ENCODE measurements around the gene LIPA. TPM values are rescaled to one million over a fixed set of nuclear protein-coding genes. Genes with fewer than 3 reads are reported as not detected.
"Not testable (repeated sequence)": the region's sequence is repeated elsewhere in the genome, so short reads cannot be mapped to it uniquely, and the experiment has no call there.

LIPA gene
- total RNA-seq, 1 donor from 2014 or later = 53.1 TPM

DNA sequence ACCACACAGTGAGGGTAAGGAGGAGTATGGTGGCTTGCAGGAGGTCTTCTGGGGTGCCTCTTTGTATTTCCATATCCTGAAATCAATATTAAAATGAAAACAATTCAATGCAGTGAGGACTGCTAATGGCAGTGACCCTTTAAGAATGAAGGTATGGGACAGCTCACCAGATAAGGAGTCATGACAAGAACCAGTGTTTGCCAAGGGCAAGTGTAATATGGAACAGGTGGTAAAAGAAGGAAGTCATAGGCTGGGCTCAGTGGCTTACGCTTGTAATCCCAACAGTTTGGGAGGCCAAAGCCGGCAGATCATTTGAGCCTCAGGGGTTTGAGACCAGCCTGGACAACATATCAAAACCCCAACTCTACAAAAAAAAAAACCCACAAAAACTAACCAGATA, 20.0 kb upstream of the LIPA start:
- no peak for DNase-seq (ENCODE audit: extremely low read depth, low read depth, low spot score)

DNA sequence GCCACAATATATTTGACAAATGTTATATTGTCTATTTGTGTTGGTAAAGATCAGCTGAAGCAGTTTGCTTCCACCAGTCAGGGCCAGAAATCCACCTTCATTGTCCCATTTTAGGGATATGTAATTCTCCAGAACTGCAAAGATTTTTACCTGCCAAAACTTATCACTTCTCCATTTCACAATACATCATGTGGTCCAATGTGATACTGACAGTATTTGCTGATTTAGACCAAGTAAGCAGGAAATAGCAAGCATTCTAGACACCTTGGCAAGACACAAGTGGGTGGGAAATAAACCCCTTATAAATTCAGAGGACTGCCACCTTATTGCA, 18.5 kb upstream of the LIPA start:
- no peak for DNase-seq (ENCODE audit: extremely low read depth, low read depth, low spot score)

DNA sequence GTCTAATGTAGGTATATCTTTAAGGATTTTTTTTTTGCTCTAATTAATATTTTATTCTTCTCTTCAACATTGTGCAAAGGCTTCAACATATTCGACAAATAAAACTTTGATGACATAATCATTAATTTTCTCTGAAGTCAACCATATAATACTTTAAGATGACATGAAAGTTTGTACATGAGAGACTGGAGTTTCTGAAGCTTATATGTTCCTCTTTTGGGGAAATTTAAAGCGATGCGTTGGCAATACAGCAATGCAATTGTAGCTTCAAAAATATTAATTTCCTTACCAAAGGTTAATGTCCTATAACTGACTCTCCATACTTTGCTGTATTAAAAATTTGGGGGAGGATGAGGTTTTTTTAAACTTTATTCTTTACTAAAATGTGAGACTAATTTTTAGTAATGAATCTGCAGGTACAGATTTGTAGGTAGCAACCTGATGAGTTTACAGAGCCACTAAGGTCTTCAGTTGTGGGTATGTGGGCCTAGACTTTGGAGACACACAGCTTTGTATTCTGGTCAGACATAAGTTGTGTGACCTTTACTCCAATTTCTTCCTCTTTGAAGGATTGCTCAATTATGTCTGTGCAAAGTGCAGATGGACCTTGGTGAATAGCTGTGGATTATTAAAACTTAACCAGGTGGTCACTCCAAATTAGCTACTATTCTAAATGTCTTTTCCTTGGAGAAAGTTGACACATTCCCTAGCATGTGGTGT, 18.0 kb upstream of the LIPA start:
- DNase-seq (ENCODE audit: extremely low read depth, low read depth, low spot score) = no peak

DNA sequence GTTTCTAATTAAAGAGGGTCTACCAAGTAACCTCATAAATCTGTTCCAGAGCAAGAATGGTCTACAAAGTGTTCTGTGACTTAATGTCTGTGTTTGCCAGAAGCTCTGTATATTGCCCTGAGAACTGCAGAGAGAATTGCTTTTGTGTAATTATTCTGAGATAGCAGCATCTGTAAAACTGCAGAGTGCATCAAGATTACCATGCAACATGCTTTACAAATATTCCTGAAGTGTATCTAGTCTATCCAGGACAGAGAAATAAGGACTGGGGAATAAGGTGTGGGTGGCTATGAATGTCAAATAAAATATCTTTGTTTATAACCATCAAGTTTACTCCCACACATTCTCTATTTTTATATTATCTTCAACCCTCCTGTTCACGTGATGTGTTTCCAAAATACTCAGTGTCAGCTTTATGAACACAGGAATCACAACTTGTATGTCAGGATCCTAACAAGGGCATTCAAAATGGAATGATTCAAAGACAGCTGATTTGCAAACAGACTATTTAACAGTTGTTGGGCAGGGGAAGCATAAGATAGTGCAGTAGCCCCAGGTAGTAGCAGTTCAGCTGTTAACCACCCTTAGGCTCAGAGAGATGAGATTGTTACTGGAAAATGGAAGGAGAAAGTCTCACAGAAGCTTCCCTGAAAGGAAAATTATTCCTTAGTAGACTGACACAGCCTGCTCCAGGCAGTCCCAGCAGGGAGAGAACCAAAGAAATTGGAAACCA, 15.3 kb upstream of the LIPA start:
- no peak for DNase-seq (ENCODE audit: extremely low read depth, low read depth, low spot score)

DNA sequence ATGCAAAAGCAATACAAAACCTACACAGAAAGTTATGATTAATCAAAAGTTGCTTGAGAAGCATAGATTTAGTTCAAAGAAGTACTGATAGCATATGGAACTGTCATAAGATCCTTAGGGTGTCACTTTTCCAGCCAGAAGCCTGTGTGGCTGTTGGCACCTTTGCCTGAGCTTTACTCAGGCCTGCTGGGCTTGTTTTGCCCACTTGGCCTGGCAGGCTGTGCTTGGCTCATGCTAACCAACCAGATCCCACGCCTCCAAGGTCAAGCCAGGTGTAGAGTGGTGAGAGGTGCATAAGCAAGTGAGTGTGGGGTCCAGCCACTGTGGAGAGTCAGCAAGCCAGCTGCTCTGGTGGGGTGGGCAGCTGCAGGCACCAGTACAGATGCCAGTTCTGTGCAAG, 12.0 kb upstream of the LIPA start:
- DNase-seq (ENCODE audit: extremely low read depth, low read depth, low spot score) = no peak

DNA sequence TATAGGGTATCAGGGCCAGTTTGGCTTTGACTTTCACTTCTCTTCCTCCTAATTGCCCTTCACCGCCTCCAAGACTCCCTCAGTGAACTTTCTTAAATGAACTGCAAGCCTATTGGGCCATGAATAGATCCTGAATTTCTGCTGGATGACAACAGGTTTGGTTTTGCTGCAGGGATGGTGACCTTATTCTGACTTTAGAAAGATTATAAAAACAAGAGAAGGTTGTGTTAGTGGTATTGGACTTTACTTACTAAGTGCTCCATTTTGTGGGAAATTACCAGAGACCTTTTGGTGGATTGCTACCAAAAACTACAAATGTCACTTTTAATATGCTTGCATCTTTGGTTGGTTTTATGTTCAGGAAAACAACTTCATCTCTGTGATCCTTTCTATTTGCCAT, 11.5 kb upstream of the LIPA start:
- DNase-seq (ENCODE audit: extremely low read depth, low read depth, low spot score) = no peak

DNA sequence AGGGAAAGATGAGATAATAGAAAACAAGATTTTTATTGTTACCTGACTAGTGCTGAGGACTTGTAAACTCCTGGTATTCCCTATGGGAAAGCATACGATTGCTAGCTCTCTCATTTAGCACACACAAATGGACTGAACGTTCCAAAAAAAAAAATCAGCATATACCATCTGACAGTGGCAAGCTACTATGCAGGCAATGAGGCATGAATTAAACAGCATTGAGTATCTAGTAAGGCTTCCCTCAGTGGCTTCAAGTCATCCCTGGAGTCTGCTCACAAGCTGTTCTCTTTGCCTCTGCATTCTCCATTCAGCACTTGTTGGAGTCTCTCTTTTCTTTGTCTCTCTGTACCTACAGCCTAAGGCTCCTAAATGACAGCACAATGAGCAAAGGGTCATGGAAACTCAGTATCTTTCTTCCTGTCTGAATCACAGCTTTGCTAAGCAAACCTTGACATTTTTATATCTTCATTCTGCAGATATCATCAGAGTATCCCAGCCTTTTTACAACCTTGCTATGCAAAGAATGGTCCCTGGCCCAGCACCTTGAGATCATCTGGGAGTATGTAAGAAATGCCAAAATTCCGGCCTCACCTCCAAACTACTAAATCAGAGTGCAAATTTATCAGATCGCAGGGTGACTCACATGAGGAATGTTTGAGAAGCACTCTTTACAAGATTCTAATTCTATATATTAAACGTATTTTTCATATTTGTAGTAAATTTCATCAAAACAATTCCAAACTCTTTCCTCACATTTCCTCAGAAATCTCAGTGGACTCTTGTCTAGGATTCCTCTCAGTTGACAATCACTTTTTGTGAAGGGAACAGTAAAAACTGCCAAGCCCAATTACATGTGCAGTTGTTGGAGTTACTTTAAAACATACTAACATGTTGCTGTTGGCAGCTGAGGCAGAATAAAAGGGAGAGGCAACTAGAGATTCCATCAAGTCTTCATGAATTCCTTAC, 10.8 kb upstream of the LIPA start:
- no peak for DNase-seq (ENCODE audit: extremely low read depth, low read depth, low spot score)

DNA sequence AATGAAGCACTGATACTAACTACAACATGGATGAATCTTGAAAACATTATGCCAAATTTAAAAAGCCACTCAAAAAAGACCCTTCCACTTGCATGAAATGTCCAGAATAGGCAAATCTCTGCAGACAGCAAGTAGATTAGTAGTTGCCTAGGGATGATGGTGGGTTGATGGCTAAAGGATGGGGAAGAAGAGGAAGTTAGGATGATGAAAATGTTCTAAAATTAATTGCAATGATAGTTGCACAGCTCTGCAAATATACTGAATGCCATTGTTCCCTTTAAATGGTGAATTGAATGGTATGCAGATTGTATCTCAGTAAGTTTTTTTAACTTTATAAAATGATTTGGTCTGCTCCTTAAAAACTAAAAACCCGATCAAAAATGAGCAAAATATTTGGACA, 7.3 kb upstream of the LIPA start:
- no peak for DNase-seq (ENCODE audit: extremely low read depth, low read depth, low spot score)

DNA sequence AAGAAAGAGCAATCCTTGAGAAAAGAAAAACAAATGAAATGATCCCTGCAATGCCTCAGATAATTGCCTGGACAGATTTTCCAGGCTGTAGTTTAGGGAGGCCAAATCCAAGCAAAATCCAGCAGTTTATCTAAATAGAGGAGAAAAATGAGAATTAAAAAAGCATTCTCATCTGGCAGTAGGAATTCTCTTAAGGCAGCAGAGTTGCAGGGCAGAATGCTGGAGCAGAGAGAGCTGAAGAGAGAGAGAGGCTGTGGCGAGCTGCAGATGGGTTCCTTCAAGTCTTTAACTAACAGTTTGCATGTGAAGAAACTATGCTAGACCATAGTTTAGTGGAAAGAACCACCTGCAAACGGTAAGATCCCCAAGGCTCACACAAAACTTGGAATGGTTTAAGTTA, 6.0 kb upstream of the LIPA start:
- DNase-seq (ENCODE audit: extremely low read depth, low read depth, low spot score) = no peak

DNA sequence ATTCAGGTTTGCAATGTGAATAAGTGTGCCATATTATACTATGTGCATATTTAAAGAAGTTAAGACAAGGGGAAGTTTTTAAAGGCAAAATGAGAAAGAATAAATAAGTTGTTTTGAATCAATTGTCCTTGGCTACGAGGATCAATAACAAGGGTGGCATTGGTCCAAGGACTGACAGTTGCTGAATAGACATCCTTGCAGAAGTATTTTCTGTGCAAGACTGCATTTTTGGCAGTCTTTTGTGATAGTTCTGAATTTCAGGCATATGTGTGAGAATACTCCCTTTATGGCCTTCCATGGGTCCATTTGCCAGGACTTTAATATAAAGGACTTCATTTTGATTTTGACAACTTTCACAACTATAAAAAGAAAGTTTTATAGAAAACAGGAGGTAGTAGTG, 5.4 kb upstream of the LIPA start:
- no peak for DNase-seq (ENCODE audit: extremely low read depth, low read depth, low spot score)

DNA sequence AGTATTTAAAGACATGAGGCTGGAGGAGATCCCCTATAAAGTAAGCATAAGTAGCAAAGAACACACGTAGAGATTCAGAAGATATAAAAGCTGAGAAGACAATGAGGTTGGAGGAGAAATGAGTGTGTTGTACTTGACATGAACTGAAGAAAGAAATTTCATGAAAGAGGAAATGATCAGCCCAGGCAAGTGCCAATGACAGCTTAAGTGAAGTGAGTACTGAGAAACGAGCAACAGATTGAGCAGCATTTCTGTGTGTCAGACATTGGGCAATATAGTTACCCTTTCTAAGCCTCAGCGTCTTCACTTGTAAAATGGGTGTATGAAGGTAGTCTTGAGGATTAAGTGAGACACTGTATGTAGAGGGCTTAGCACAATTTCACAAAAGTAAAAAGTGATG, 4.8 kb upstream of the LIPA start:
- no peak for DNase-seq (ENCODE audit: extremely low read depth, low read depth, low spot score)

DNA sequence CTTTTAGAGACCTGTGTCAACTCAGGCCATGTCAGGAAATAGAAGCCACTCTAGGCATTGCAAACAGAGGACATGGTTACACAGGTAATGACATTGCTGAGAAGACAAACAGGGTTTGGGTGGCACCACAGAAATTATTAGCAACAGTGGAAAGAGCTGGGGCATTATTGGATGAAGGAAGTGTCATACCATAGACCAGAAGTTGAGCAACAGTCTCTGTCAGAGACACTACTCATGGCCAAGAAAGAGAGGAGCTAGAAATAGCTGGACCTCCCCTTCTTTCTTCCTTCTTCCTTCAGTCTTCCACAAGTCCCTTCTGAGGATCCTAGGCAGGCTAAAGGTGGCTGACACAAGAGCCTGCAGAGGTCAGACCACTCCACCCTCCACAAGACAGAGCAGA, 4.2 kb upstream of the LIPA start:
- no peak for DNase-seq (ENCODE audit: extremely low read depth, low read depth, low spot score)

DNA sequence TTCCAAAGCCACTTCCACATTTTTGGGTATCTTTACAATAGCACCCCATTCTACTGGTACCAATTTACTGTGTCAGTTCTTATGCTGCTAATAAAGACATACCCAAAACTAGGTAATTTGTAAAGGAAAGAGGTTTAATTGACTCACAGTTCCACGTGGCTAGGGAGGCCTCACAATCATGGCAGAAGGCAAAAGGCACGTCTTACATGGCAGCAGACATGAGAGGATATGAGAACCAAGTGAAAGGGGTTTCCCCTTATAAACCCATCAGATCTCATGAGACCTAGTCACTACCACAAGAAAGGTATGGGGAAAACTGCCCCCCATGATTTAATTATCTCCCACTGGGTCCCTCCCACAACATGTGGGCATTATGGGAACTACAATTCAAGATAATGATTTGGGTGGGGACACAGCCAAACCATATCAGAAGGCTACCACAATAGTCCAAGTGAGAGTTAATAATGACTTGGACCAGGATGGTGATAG, 3.6 kb upstream of the LIPA start:
- DNase-seq (ENCODE audit: extremely low read depth, low read depth, low spot score) = not testable (repeated sequence)

DNA sequence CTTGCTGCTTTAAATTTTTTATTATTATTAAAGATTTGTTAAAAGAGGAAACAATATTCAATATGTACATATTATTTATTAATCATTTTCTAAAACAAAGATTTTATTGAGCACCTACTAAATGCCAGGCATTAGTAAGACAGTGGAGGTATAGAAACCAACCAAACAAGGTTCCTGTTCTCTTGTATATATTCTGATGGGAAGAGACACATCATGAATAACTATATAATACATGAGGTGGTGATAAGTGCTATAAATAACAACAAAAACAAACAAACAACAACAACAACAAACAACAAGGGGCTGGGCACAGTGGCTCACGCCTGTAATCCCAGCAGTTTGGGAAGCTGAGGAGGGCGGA, 630 bp upstream of the LIPA start:
- DNase-seq (ENCODE audit: extremely low read depth, low read depth, low spot score) = no peak

DNA sequence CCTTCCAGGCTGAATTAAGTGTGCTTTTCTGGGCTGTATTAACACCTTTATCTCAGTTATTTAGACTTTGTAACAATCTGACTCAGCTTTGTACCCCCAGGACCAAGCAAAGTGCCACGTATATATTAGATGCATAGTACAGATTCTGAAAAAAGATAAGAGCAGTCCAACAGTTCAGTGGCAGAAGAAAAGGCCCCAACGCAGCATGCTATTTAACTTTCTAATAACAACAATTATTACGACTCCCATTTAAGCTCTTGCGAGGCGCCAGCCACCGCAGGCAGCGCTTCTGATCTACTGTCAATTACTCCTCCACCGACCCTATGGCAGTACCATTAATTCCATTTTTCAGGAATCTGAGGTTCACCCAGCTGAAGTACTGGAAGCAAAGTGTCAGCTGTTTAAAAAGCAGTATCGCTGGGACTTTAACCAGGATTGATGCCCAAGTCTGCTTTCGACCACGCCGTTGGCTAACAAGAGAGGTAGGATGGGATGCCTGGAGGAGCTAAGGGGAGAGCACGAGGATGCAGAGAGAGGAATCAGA, 638 bp downstream of the LIPA start:
- no peak for DNase-seq (ENCODE audit: extremely low read depth, low read depth, low spot score)

DNA sequence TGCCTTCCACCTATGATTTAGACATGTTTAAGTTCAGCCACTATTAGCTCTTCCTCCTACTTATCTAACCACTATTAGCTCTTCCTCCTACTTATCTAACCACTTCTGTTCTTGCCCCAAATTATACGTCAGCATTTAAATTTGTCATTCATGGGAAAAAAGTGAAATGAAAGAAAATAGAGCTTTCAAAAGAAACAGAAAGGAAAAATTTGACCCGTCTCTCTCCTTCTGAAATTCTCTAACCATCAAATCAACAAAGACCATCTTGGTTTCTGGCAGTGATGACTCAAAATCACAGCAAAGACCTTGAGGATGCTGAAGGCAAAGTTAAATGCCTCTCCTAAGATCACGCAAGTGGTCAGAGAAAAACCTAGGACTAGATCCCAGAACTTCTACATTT, 2.6 kb downstream of the LIPA start:
- no peak for DNase-seq (ENCODE audit: extremely low read depth, low read depth, low spot score)

DNA sequence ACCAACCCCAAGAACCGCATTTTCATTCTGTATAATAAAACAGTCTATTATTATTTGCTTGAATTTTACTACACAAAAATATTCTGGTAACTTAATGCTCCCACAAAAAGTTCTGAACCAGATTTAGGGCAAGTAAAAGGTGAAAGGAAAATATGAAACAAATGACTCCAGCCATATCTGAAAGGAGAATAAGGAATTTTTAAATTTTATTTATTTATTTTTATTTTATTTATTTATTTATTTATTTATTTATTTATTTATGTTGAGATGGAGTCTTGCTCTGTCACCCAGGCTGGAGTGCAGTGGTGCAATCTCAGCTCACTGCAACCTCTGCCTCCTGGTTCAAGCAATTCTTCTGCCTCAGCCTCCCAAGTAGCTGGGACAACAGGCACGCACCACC, 4.0 kb downstream of the LIPA start:
- not testable (repeated sequence) for DNase-seq (ENCODE audit: extremely low read depth, low read depth, low spot score)

DNA sequence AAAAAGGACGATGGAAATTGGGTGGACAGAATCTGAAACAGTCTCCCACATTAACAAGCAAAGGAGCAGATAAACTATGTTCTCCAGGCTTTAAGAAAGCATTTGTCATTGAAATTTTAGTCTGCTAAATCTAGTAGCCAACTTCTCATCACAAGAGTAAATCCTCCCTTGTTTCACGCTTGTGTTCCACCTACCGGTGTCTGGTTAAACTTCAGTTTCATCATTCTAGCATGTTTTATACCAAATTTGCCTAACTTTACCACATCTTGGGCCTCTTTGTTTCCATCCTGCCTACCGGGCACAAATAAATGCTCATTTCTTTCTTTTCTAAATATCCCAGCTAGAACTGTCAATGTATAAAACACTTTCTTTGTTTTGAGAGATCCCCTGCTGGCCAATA, 5.8 kb downstream of the LIPA start:
- no peak for DNase-seq (ENCODE audit: extremely low read depth, low read depth, low spot score)

DNA sequence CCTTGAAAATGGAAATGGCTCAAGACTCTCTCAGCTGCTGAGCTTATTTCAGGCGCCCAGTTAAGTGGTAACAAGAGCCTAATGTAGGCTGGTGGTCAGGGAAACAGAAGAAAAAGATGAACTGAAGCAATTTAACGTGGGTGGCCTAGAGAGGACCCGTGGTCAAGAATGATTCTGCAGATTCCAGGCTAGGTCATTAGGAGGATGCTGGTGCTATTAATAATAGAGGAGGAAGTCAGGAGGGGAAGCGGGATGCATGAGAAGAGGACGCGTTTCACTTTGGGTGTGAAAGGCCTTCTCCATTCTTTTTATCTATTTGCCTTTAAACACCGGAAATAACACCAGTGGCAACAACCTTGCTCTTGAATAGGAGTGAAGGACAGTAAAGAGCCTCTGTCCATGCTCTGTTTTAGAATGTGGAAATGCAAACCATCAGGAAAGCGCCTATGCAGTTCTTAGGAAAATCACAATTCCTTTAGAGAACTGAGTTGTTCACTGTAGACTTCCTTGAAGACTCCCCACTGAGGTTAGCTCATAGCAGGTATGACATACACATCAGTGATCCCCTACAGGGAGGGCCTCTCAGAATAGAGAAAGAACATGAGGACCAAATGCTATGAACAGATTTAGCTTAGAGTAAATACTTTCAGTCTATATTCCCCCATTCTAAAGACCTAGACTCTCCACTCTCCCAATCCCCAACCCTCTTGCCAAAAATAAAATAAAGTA, 8.6 kb downstream of the LIPA start:
- no peak for DNase-seq (ENCODE audit: extremely low read depth, low read depth, low spot score)

DNA sequence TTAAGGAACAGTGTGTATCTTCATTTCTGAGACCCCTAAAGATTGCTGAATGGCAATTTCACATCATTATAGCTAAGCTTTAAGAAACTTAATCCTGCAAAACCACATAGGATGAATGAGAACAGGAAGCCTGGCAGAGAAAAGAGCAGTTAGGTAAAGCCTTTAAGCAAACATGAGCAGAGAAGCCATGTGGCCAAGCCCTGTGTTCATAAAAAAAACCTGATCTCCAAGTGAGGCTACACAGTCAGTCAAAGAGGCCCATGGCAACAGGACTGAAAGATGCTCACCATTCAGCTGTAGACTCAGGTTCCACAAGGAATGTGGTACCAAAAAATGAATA, 9.3 kb downstream of the LIPA start:
- no peak for DNase-seq (ENCODE audit: extremely low read depth, low read depth, low spot score)

Data from glomerular endothelial cell (primary cell).